Endometrium (tissue), 2 donors: ENCODE measurements around the gene PIKFYVE.
"Not testable (repeated sequence)": the region's sequence is repeated elsewhere in the genome, so short reads cannot be mapped to it uniquely, and the experiment has no call there.

Source experiments
- FAIRE-seq: peaks from 2 replicates; lab custom pipeline; 2012; peaks lifted over from hg19 to GRCh38; lab: Jason Lieb, UNC
- donor health status: control.
- donor health status: control.

Gene PIKFYVE

DNA sequence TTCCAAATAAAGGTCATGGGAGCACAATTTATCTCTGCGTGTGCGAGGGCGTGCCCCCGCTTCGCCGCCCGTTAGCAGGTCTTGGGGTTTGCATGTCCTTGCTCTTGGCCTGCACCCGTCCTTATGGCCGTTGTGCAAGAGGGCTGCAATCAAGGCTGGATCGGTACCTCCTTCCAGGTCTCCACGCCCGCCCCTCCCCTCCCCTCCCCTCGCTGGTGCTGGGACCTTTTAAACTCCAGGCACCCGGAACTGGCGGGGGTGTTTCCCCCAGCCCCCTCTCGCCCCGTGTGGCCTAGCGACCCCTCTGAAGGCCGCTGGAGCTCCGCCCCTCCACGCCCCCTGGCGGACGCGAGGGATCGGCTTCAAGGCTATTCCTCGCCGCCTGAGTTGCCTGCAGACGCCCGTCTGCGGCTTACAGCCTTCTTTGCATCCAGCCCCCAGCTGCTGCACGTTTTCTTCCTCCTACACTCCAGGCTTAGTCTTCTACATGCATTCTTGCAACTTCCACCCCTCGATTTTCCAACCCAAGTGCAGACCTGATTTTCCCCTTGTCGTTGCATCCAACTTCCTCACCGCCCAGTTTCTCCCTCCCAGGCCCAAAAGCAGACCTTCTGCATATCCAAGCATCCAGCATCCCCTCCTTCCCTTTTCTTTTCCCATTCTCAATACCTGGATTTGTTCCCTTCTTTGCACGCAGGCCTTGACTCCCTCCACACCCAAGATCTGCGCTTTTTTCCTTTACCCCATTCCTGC is 11.8 kb upstream of the PIKFYVE start:
- FAIRE-seq = no peak

DNA sequence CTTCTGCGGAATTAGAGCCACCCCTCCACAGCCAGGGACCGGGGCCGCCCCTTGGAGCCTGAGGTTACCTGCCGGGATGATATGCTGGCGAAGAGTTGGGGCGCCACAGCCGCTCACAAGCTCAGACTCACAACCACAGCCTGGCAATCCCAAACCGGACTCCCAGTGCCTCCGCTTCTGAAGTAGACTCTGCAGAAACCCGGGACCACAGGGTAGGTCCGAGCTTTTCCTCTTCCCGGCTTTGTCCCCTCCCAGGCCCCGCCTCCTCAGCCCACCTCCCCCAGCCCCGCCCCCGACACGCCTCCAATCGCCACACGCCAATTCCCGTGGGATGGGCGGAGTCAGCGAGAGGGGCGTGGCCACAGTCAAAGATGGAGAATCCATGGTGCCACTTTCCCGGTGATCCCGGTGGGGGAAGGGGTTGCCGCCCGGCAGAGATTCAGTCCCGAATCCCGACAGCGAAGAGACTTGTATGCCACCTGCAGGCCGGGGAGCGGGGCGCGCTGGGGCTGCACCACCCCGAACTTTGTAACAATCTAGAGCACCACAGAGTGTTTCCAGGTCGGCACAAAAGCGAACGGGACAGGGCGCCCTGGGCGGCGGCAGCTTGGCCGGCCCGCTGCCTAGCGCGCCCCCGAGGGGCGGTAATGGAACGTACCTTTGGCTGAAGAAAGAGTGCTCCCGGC is 11.0 kb upstream of the PIKFYVE start, which contains the start of gene IDH1:
TSS of gene IDH1 (minus strand) at position 201 of the 686 bp plus-strand sequence. CDS start 3,520 bp downstream, outside the sequence.
- FAIRE-seq = no peak

DNA sequence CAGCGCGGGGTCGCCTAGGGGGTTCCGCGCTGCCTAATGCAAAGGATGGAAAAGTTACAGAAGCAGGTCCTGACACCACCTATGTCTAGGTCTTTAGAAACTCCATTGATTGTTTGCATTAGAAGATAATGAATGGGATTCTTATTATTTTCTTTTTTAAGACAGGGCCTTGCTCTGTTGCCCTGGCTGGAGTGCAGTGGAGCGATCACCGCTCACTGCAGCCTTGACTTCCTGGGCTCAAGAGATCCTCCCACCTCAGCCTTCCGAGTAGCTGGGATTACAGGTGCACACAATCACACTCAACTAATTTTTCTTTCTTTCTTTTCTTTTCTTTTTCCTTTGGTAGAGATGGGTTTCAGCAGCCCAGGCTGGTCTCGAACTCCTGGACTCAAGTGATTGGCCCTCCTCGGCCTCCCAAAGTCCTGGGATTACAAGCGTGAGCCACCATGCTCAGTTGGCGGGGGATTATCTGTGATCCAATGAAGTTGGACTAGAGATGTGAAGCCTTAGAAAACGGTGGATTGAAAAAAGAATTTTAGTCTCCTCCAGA is 10.4 kb upstream of the PIKFYVE start:
- no peak for FAIRE-seq

DNA sequence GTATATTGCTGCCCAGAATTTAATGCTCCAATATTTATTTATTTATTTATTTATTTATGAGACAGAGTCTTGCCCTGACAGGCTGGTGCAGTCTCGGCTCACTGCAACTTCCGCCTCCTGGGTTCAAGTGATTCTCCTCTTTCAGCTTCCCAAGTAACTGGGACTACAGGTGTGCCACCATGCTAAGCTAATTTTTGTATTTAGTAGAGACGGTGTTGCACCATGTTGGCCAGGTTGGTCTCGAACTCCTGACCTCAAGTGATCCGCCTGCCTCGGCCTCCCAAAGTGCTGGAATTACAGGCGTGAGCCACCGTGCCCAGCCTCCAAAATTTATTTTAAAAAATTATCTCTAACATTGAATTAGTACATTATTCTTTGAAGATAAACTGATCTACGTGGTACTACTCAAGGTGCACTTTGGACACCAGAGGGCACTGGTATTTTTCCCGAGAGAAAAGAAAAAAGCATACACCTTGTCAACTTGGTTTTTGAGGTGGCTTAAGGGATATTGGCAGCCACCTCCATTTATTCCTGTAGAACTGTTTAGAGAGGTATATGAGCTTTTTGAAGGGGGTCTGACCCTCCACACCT is 9.8 kb upstream of the PIKFYVE start:
- no peak for FAIRE-seq

DNA sequence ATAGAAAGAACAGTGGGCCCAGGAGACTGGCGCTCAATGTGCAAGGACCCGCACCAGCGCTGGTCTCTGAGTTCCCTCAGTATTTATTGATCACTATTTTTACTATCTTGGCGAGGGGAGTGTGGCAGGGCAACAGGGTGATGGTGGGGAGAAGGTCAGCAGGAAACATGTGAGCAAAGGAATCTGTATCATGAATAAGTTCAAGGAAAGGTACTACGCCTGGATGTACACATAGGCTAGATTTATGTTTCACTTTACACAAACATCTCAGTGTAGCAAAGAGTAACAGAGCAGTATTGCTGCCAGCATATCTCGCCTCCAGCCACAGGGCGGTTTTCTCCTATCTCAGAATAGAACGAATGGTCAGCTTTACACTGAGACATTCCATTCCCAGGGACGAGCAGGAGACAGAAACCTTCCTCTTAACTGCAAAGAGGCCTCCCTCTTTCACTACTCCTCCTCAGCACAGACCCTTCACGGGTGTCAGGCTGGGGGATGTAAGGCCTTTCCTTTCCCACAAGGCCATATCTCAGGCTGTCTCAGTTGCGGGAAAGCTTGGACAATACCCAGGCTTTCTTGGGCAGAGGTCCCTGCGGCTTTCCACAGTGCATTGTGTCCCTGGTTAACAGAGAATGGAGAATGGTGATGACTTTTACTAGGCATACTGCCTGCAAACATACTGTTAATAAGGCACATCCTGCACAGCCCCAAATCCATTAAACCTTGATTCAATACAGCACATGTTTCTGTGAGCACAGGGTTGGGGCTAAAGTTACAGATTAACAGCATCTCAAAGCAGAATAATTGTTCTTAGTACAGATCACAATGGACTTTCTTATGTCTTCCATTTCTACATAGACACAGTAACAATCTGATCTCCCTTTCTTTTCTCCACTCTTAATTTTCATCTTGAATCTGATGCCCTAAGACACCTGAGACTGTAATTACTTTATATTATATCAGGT is 8.9 kb upstream of the PIKFYVE start:
- not testable (repeated sequence) for FAIRE-seq

DNA sequence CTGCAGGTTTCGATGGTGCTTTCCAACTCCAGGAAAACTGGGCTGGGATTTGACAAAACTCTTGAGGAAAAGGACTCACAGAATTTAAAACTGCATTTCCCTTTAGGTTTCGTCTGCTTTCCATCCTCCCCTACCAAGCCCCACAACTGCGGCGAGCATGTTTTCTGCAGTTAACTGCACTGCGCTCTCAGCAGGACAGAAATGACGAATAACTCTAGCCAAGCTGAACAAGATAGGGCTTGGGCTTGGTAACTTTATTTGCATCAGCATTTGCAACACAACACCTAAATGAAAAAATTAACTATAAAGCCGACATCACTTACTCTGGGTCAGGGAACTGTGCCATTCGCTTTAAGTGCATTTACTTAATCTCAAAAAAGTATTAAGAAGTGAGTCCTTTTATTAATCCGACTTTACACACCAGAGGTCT is 669 bp upstream of the PIKFYVE start:
- FAIRE-seq = no peak

DNA sequence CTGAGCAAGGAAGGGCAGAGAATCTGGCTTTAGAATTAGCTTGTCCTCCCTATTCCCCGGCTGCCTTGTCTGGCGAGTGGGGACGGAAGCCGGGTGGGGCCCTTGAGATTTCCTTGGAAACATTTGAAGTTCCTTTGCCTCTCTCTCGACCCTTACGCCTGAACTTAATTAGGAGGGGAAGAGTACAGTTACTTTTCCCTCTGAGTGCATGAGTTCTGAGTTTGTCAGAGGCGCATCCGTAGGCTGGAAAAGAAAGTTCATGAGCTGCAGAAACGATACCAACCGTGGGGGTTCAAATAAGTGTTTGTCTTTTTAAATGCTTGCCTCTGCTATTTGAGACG is 468 bp downstream of the PIKFYVE start:
- no peak for FAIRE-seq

DNA sequence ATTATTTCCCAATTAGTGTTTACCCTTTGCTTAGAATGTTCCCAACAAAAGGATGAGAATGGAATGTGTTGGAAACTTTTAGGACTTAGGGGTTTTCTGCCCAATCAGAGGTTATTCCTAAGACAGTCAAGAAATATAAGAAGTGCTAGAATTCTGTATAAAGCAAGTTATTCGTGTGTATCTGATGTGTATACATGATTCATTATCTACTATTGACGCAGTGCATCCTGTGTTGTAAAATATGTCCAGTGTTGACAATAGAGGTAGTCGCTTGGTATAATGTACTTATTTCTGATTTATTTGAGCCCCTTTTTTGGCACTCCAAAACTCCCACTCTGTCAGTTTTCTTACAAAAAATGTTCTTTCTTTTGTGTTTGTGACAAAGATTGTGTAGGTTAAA is 881 bp downstream of the PIKFYVE start:
- FAIRE-seq = no peak

DNA sequence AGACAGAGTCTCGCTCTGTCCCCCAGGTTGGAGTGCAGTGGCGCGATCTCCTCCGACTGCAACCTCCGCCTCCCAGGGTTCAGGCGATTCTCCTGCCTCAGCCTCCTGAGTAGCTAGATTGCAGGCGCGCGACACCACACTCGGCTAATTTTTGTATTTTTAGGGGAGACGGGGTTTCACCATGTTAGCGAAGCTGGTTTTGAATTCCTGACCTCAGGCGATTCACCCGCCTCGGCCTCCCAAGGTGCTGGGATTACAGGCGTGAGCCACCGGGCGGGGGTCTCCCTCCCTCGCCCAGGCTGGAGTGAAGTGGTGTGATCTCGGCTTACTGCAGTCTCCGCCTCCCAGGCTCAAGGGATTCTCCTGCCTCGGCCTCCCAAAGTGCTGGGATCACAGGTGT is 1.5 kb downstream of the PIKFYVE start:
- FAIRE-seq = not testable (repeated sequence)

DNA sequence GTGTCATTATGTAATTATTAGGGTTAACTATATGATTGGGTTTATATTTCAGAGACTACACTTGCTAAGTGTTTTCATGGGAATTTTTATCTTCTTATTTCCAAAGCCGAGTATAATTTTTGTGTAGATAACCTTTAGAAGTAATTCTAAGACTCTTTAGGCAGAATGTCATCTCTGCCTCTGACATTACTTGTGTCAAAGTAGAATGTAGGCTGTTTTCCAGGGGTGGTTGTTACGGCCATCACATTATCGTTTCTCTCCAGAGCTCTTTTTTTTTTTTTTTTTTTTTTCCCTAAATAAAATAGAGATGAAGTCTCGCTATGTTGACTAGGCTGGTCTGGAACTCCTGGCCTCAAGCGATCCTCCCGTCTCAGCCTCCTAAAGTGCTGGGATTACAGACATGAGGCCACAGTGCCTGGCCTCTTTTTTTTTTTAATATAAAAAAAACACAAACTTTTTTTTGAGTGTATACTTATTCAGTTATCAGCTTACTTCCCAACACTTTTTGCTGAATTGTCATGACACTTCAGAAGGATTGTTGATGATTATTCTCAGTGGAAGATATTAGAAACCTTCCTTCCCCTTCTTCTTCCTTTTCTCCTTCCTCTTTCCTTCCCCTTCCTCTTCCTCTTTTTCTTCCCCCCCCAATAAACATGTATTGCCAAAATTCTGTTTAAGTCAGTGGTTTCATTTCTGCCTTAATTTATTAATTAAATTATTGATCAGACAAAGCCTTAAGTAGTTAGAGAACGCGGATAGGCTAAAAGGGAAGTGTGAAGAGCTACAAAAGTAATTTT is 2.3 kb downstream of the PIKFYVE start:
- FAIRE-seq = no peak

DNA sequence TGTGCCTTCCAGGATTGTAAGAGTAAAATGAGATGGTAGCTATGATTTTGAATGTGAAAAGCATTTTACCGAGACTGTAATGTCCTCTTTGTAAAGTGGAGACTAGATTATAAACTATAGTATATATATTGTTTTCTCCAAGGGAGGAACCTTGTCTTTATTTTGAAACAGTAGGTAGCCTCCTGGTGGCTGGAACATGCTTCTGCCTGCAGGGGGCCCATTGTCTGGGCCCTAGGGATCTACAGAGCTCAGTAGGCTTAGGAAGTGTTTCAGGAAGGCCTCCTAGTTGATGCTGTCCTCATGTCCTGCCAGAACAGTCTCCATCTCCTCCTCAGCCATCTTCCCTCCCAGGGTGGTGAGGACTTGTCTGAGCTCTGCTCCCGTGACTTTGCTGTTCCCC is 3.0 kb downstream of the PIKFYVE start:
- no peak for FAIRE-seq

DNA sequence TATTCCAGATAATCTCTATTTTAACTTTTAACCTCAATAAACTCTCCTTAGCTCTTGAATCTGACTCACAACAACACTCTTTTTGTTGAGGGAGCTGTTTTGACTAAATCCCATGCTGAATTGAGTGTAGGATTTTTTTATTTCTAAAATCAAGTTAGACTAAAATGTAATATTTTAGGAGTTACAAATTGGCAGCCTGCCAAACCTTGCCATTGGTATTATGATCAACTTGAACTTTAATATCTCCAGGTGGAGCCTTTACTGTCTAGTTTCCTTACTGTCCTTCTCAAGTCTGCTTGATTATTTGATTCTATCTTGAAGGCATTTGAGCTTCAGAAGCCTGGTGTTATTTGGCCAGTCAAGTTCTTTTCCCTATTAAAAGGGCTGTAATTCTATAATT is 8.7 kb downstream of the PIKFYVE start:
- FAIRE-seq = no peak

DNA sequence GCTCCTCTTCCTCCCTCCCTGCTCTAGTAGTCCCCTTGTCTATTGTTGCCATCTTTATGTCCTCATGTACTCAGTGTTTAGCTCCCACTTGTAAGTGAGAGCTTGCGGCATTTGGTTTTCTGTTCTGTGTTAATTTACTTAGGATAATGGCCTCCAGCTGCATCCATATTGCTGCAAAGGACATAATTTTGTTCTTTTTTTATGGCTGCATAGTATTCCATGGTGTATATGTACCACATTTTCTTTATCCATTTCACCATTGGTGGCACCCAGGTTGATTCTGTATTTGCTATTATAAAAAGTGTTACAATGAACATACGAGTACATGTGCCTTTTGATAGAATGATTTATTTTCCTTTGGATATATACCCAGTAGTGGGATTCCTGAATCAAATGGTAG is 12.5 kb downstream of the PIKFYVE start:
- no peak for FAIRE-seq

DNA sequence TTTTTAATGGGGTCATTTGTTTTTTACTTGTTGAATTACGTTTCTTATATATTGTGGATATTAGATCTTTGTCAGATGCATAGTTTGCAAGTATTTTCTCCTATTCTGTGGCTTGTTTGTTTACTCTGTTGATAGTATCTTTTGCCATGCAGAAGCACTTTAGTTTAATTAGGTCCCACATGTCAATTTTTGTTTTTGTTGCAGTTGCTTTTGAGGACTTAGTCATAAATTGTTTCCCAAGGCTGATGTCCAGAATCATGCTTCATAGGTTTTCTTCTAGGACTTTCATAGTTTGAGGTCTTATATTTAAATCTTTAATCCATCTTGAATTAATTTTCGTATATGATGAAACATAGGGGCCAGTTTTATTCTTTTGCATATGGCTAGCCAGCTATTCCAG is 13.2 kb downstream of the PIKFYVE start:
- no peak for FAIRE-seq

DNA sequence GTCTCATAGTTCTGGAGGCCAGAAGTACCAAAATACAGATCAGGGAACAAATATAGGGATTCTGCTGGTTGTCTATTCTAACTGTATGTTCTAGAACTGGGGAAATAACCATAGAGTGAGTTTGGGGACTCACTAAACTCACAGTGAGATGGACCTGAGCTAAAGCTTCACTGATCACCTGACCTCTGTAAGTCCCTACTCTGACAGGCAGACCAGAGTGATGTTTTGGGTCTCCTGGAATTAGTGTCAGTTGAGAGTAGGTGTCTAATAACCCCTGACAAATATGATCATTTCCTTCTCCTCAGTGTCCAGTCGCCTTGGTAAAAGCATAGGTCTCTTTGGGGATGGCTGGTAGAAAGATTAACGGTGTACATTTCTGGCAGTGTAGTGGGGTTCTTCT is 14.2 kb downstream of the PIKFYVE start:
- no peak for FAIRE-seq

DNA sequence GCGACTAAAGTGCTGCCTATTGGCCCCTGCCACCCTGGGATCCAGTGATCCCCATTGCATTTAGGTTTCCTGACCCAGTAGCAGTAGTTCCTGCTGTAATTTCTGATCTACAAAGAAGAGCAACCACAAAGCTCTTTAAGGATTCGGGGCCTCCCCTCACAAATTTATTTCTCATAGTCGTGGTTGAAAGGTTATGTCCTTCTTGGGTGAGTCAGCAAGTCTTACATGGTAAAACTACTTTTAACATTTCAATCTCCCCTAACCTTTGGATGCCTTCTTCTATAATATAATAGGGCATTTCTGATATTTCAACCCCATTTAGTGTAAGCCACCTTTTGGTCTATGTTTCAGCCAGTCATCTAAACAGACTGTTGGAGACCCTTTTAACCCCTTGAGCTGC is 14.9 kb downstream of the PIKFYVE start:
- no peak for FAIRE-seq

DNA sequence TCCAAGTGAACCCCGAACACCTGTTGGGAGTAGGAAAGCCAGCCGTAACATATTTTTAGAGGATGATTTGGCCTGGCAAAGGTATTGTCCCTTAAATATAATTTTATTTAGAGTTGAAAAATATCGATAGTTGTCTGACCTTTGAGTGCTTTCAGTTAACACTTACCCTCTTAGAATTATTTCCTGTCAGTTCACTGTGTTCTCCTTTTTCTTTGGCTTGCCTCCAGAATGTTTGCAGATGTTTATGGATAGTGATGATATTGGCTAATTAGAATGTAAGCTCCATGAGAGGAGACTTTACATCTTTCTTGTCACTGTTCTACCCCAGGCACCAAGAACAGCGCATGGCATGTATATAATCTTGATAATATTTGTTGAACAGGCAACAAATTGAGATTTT is 19.8 kb downstream of the PIKFYVE start:
- FAIRE-seq = no peak

DNA sequence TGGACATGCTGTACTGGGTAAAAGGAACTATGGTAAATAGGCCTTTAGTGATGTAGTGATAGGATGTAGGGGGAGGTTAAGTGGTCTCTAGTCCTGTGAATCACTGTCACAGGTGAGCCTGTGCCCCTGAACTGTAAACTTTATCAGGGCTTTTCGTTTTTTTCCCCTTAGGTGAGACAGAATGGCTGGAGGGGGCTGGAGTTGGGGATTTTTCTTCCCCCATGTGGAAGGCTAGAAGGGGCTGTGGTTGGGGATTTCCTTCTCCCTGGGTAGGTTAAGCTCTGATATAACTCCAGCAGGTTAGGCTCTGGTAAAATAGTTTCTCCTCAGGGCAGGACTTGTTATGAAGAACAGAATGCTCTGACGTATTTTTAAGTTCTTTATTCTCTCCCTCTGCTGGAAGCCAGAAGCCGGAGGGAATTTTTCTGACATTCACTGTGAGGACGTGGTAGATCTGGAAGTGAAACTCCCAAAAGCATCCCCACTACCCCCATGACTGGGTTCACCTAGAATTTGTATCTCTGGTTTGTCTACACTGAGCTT is 28.5 kb downstream of the PIKFYVE start:
- FAIRE-seq = no peak

DNA sequence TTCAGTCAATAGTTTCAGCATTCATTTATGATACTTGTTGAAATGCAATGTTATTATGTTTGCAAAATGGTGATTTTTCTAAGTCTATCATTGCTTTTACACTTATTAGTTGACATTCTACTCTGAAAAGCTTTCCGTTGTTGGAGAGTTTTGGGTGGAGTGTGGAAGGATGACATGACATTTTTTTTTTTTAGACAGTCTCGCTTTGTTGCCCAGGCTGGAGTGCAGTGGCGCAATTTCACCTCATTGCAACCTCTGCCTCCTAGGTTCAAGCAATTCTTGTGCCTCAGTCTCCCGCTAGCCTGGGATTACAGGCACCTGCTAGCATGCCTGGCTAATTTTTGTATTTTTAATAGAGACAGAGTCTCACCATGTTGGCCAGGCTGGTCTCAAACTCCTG is 29.8 kb downstream of the PIKFYVE start:
- FAIRE-seq = no peak

DNA sequence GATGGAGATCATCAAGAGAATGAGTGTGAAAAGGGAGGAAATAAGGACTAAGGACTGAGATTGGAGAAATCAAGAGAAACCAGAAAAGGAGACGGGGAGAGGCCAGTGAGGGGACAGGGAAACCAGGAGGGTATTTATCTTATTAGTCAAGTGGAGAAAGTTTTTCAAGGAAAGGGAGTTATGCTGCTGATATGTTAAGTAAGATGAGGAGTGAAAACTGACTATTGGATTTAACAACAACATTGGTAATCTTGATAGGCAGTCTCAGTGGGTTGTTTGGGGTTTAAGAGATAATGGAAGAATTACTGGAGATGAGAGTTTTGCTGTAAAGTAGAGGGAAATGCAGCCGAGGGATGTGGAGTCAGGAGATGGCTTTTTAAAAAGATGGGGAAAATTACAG is 30.6 kb downstream of the PIKFYVE start:
- no peak for FAIRE-seq

DNA sequence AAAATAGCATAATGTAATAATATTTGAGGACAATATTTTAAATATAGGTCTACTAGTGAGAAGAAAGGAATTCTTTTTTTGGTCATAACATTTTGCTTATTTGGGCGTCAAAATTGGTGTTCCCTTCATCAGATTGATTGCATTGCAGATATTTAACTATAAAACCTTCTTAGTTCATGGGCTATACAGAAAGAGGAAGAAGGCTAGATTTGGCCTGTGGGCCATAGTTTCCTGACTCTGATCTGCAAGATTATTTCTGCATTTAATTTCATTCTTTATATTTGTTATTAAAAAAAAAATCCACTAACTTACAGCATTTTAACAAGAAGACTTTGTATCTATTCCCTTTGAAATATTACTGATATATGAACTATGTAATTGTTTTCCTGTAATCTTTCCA is 31.9 kb downstream of the PIKFYVE start:
- no peak for FAIRE-seq
